Karpas-422 (cell line): ENCODE measurements around the gene OXT. TPM values are rescaled to one million over a fixed set of nuclear protein-coding genes. Genes with fewer than 3 reads are reported as not detected.
"Not testable (repeated sequence)": the region's sequence is repeated elsewhere in the genome, so short reads cannot be mapped to it uniquely, and the experiment has no call there.

Experiments used
- DNase-seq: peaks from one replicate; pipeline ENCODE4 v3.0.0-alpha.2; 2015
- H2AFZ ChIP-seq: fragments of 200-600 bp; sonication (generic); 2 replicates; pipeline ENCODE4 v1.6.1; 2014; ENCODE audit warnings: antibody characterized with exemption, low read length, mixed read lengths
- H3K27ac ChIP-seq: fragments of 200-600 bp; sonication (generic); 2 replicates; pipeline ENCODE4 v1.5.1; 2014; ENCODE audit warnings: mild to moderate bottlenecking, low read length, moderate library complexity
- H3K27me3 ChIP-seq: fragments of 200-600 bp; sonication (generic); 2 replicates; pipeline ENCODE4 v1.6.1; 2014; ENCODE audit warnings: low read length, mixed read lengths
- H3K36me3 ChIP-seq: fragments of 200-600 bp; sonication (generic); 2 replicates; pipeline ENCODE4 v1.6.1; 2014; ENCODE audit warnings: low read length, mixed read lengths; ENCODE audit not compliant: insufficient read depth
- H3K4me1 ChIP-seq: fragments of 200-600 bp; sonication (generic); 2 replicates; pipeline ENCODE4 v1.6.1; 2014; ENCODE audit warnings: mild to moderate bottlenecking, low read length, mixed read lengths
- H3K4me2 ChIP-seq: fragments of 200-600 bp; sonication (generic); 2 replicates; pipeline ENCODE4 v1.6.1; 2014; ENCODE audit warnings: low read length, low read depth, mild to moderate bottlenecking; ENCODE audit not compliant: poor library complexity, severe bottlenecking
- H3K4me3 ChIP-seq: fragments of 200-600 bp; sonication (generic); 2 replicates; pipeline ENCODE4 v1.5.1; 2014; ENCODE audit warnings: mild to moderate bottlenecking, antibody characterized with exemption, low read length, mixed read lengths
- H3K79me2 ChIP-seq: fragments of 200-600 bp; sonication (generic); 2 replicates; pipeline ENCODE4 v1.6.1; 2014; ENCODE audit warnings: mild to moderate bottlenecking, low read length, mixed read lengths
- H3K9ac ChIP-seq: fragments of 200-600 bp; sonication (generic); 2 replicates; pipeline ENCODE4 v1.6.0; 2014; ENCODE audit warnings: low read length
- H3K9me2 ChIP-seq: fragments of 200-600 bp; sonication (generic), shearing (Covaris generic); replicated peaks from 2 replicates; pipeline ENCODE4 v1.6.0; 2014; ENCODE audit warnings: mild to moderate bottlenecking, low read length, moderate library complexity; ENCODE audit not compliant: insufficient read depth
- H3K9me3 ChIP-seq: fragments of 300-700, 200-600 bp; sonication (generic); 2 replicates; pipeline ENCODE4 v1.6.1; 2014; ENCODE audit warnings: low read length, mixed read lengths
- H4K20me1 ChIP-seq: fragments of 200-600 bp; sonication (generic); 2 replicates; pipeline ENCODE4 v1.6.1; 2014; ENCODE audit warnings: mild to moderate bottlenecking, antibody characterized with exemption, low read length, low read depth; ENCODE audit not compliant: insufficient read depth
- total RNA-seq: library from RNA; depleted of rRNA; stranded (reverse); fragments of >200 nt; shearing (Covaris generic); gene quantifications from 2 replicates; pipeline ENCODE4 v1.2.3, GENCODE V29; 2014; ENCODE audit warnings: low replicate concordance

Gene OXT
- total RNA-seq, 1 experiment from 2014 or later = not detected

GRCh38 chr20:3045816-3046676 lies 25.4 kb upstream of the OXT start, which contains the start of gene MRPS26:
Gene MRPS26 (plus strand): TSS chr20:3046052. CDS start chr20:3046069, 17 bp downstream.
- Histone ChIP-seq H3K4me1 (peaks cover 31% of the 10 kb centered on the region), H2AFZ (peak within 1 kb of the TSS; percentile 83; the same call in 1 of the 2 replicates), H4K20me1 (0 out of 2 replicates have a peak, but pooled peaks cover 9% of the 10 kb centered on the region), H3K9me3 (no peaks in the 10 kb centered on the region), H3K4me2 (peak within 1 kb of the TSS; percentile 98), H3K9me2 (no peaks in the 10 kb centered on the region), H3K27me3 (no peaks in the 10 kb centered on the region), H3K4me3 (peak within 1 kb of the TSS; percentile 88), H3K9ac (peak within 1 kb of the TSS; percentile 86), H3K27ac (peak within 1 kb of the TSS; percentile 93), H3K79me2 (peaks cover 20% of the 10 kb centered on the region), H3K36me3 (peaks cover 25% of the 10 kb centered on the region)
- peak; percentile 95 for DNase-seq

GRCh38 chr20:3046677-3047462 lies 24.6 kb upstream of the OXT start:
- Histone ChIP-seq H3K9me2 (no peaks in the 10 kb centered on the region), H3K4me1 (peaks cover 31% of the 10 kb centered on the region), H3K27ac (peak overlapping the region; percentile 93), H3K79me2 (peaks cover 20% of the 10 kb centered on the region), H3K4me3 (peak overlapping the region; percentile 88), H3K27me3 (no peaks in the 10 kb centered on the region), H3K9me3 (no peaks in the 10 kb centered on the region), H4K20me1 (0 out of 2 replicates have a peak, but pooled peaks cover 9% of the 10 kb centered on the region), H2AFZ (no peak overlapping the region), H3K9ac (peak overlapping the region; percentile 86), H3K36me3 (peaks cover 25% of the 10 kb centered on the region), H3K4me2 (peak overlapping the region; percentile 98)
- DNase-seq = peak; percentile 69

- H3K4me3 ChIP-seq = peak overlapping the region; percentile 88
- H3K9ac ChIP-seq = peak overlapping the region; percentile 49; the same call in 1 of the 2 replicates
- H3K27me3 ChIP-seq = no peaks in the 10 kb centered on the region
- no peaks in the 10 kb centered on the region for H3K9me2 ChIP-seq
- peaks cover 31% of the 10 kb centered on the region for H3K4me1 ChIP-seq
- no peaks in the 10 kb centered on the region for H3K9me3 ChIP-seq
- H3K36me3 ChIP-seq = peaks cover 25% of the 10 kb centered on the region
- peaks cover 20% of the 10 kb centered on the region for H3K79me2 ChIP-seq
- DNase-seq = no peak
- H2AFZ ChIP-seq = no peak overlapping the region
- H3K27ac ChIP-seq = peak overlapping the region; percentile 31; the same call in 1 of the 2 replicates
- 0 out of 2 replicates have a peak, but pooled peaks cover 9% of the 10 kb centered on the region for H4K20me1 ChIP-seq
- H3K4me2 ChIP-seq = peak overlapping the region; percentile 98
Observed at GRCh38 chr20:3047486-3048419, 23.7 kb upstream of the OXT start.

GRCh38 chr20:3051385-3052019 lies 19.9 kb upstream of the OXT start:
- no peak overlapping the region for H3K27ac ChIP-seq
- H3K36me3 ChIP-seq = peaks cover 25% of the 10 kb centered on the region

GRCh38 chr20:3059489-3059888 lies 11.9 kb upstream of the OXT start:
- no peaks in the 10 kb centered on the region for H3K79me2 ChIP-seq
- no peaks in the 10 kb centered on the region for H3K4me1 ChIP-seq
- H3K27me3 ChIP-seq = no peaks in the 10 kb centered on the region
- H3K4me2 ChIP-seq = no peak overlapping the region
- H3K4me3 ChIP-seq = no peak overlapping the region
- H3K9me2 ChIP-seq = no peaks in the 10 kb centered on the region
- H3K36me3 ChIP-seq = no peaks in the 10 kb centered on the region
- H2AFZ ChIP-seq = no peak overlapping the region
- no peaks in the 10 kb centered on the region for H3K9me3 ChIP-seq
- H4K20me1 ChIP-seq = no peaks in the 10 kb centered on the region
- H3K9ac ChIP-seq = no peak overlapping the region
- H3K27ac ChIP-seq = no peak overlapping the region
- no peak for DNase-seq

More at GRCh38 chr20:3051385-3052019, 19.9 kb upstream of the OXT start:
- no peak overlapping the region for H3K9ac ChIP-seq
- peaks cover 10% of the 10 kb centered on the region for H3K4me1 ChIP-seq
- no peak overlapping the region for H2AFZ ChIP-seq
- H3K4me2 ChIP-seq = no peak overlapping the region
- H3K27me3 ChIP-seq = no peaks in the 10 kb centered on the region
- peaks cover 14% of the 10 kb centered on the region for H3K79me2 ChIP-seq
- peak; percentile 52 for DNase-seq
- H3K4me3 ChIP-seq = no peak overlapping the region
- H4K20me1 ChIP-seq = 0 out of 2 replicates have a peak, but pooled peaks cover 9% of the 10 kb centered on the region
- no peaks in the 10 kb centered on the region for H3K9me2 ChIP-seq
- H3K9me3 ChIP-seq = no peaks in the 10 kb centered on the region

GRCh38 chr20:3064119-3064518 lies 7.3 kb upstream of the OXT start:
- not testable (repeated sequence) for H3K27ac ChIP-seq, H3K9me2 ChIP-seq, H2AFZ ChIP-seq, H3K9ac ChIP-seq, H3K79me2 ChIP-seq, H3K4me1 ChIP-seq, H4K20me1 ChIP-seq, H3K4me3 ChIP-seq, H3K9me3 ChIP-seq, H3K36me3 ChIP-seq, DNase-seq, H3K4me2 ChIP-seq, H3K27me3 ChIP-seq
